Activated CD8-positive, alpha-beta T cell treated with anti-CD3 and anti-CD28 coated beads, Interleukin-2, amount 10 ng/mL, durations not matched to agents 7 days and 5 days (primary cell): ENCODE results near the gene DBNL. TPM values are rescaled to one million over a fixed set of nuclear protein-coding genes. Genes with fewer than 3 reads are reported as not detected.
A peak's percentile ranks its signal among the peaks of the same experiment; 100 is the strongest.

Experiments used
- ATAC-seq: fragments of 150-1000 bp; cut with Tn5 transposase; one replicate; pipeline ENCODE4 v1.10.0; 2021; ENCODE audit warnings: moderate library complexity
- CTCF ChIA-PET: fragments of 350-600 bp; sonication (Branson Sonifier 250); formaldehyde crosslinking; loops from one replicate; lab custom pipeline; 2021; ENCODE audit warnings: antibody characterized with exemption; lab: Charles Lee
- POLR2A ChIA-PET: fragments of 350-600 bp; sonication (Branson Sonifier 250); formaldehyde crosslinking; loops from one replicate; lab custom pipeline; 2021; ENCODE audit warnings: antibody characterized with exemption; lab: Charles Lee
- DNase-seq: peaks from one replicate; pipeline ENCODE4 v3.0.0-alpha.2; 2020
- H3K27ac Mint-ChIP-seq: one replicate; pipeline ENCODE4 v1.8.0; 2021; ENCODE audit warnings: mild to moderate bottlenecking, mixed read lengths
- H3K27me3 Mint-ChIP-seq: one replicate; pipeline ENCODE4 v1.8.0; 2021; ENCODE audit warnings: low read depth, mixed read lengths
- H3K36me3 Mint-ChIP-seq: one replicate; pipeline ENCODE4 v1.8.0; 2021; ENCODE audit warnings: low read depth, mixed read lengths
- H3K4me1 Mint-ChIP-seq: one replicate; pipeline ENCODE4 v1.8.0; 2021; ENCODE audit warnings: low read depth, mixed read lengths
- H3K4me3 Mint-ChIP-seq: one replicate; pipeline ENCODE4 v1.8.0; 2021; ENCODE audit warnings: mild to moderate bottlenecking, mixed read lengths
- H3K9me3 Mint-ChIP-seq: one replicate; pipeline ENCODE4 v1.8.0; 2022; ENCODE audit warnings: mixed read lengths; ENCODE audit not compliant: insufficient read depth
- total RNA-seq, 2 experiments: library from RNA; stranded (reverse); gene quantifications; one replicate each; pipeline ENCODE4 v1.2.3, GENCODE V29; 2021

DBNL gene
- total RNA-seq, 2 experiments from 2014 or later, result 165 to 166 TPM

GRCh38 chr7:44103923-44104859 is 59.7 kb downstream of the DBNL start, which contains the start of gene AEBP1:
Gene AEBP1, plus strand, starts transcription at chr7:44104345. Its CDS starts 321 bp downstream, at chr7:44104666.
- CTCF ChIA-PET, result interaction anchor here (1.0 kb wide), 3 partner anchors 16 to 32 kb away, joined by 3 to 4 read pairs (median 3); partner anchors contain the start of gene POLD2

GRCh38 chr7:44104860-44105771 is 60.6 kb downstream of the DBNL start:
- DNase-seq (no peak), ATAC-seq (peak; percentile 38)
- Mint-ChIP-seq H3K27ac (peak overlapping the region; percentile 64), H3K4me3 (peak overlapping the region; percentile 72), H3K36me3 (no peaks in the 10 kb centered on the region), H3K4me1 (peaks cover 8% of the 10 kb centered on the region), H3K9me3 (no peaks in the 10 kb centered on the region), H3K27me3 (peaks cover 16% of the 10 kb centered on the region)
- CTCF ChIA-PET, result interaction anchor here (1.0 to 1.3 kb wide), 4 partner anchors 8 to 33 kb away, joined by 3 to 4 read pairs (median 4); partner anchors contain the start of gene POLD2
- POLR2A ChIA-PET, result interaction anchor here (0.6 to 1.0 kb wide), 2 partner anchors 10 to 200 kb away, joined by 3 to 4 read pairs; no protein-coding TSS in a partner anchor

More at GRCh38 chr7:44103923-44104859, 59.7 kb downstream of the DBNL start, which contains the start of gene AEBP1:
- Mint-ChIP-seq H3K4me3 (peak within 1 kb of the TSS; percentile 72), H3K27me3 (peaks cover 16% of the 10 kb centered on the region), H3K9me3 (no peaks in the 10 kb centered on the region), H3K4me1 (peaks cover 11% of the 10 kb centered on the region), H3K27ac (peak within 1 kb of the TSS; percentile 64), H3K36me3 (no peaks in the 10 kb centered on the region)
- POLR2A ChIA-PET, result interaction anchor here (0.6 to 1.0 kb wide), 2 partner anchors 11 to 199 kb away, joined by 3 to 4 read pairs; no protein-coding TSS in a partner anchor
- ATAC-seq, result peak; percentile 77
- peak; percentile 49 for DNase-seq

GRCh38 chr7:44105832-44106231 is 61.3 kb downstream of the DBNL start:
- peaks cover 16% of the 10 kb centered on the region for H3K27me3 Mint-ChIP-seq
- peak overlapping the region; percentile 72 for H3K4me3 Mint-ChIP-seq
- ChIA-PET CTCF (interaction anchor here (1.1 to 1.3 kb wide), 2 partner anchors 8 to 17 kb away, joined by 3 to 4 read pairs; no protein-coding TSS in a partner anchor), POLR2A (interaction anchor here (1.8 kb wide), 1 partner anchor 9 kb away, joined by 8 read pairs; no protein-coding TSS in a partner anchor)
- H3K36me3 Mint-ChIP-seq, result no peaks in the 10 kb centered on the region
- H3K27ac Mint-ChIP-seq, result peak overlapping the region; percentile 47
- peaks cover 8% of the 10 kb centered on the region for H3K4me1 Mint-ChIP-seq
- ATAC-seq (no peak), DNase-seq (no peak)
- no peaks in the 10 kb centered on the region for H3K9me3 Mint-ChIP-seq

GRCh38 chr7:44106311-44107065 is 62.0 kb downstream of the DBNL start:
- Mint-ChIP-seq H3K36me3 (no peaks in the 10 kb centered on the region), H3K27ac (no peak overlapping the region), H3K4me3 (no peak overlapping the region), H3K9me3 (no peaks in the 10 kb centered on the region), H3K4me1 (peaks cover 8% of the 10 kb centered on the region), H3K27me3 (peaks cover 16% of the 10 kb centered on the region)
- no peak for DNase-seq
- POLR2A ChIA-PET, result interaction anchor here (1.8 kb wide), 1 partner anchor 9 kb away, joined by 8 read pairs; no protein-coding TSS in a partner anchor
- ATAC-seq, result no peak
- CTCF ChIA-PET, result interaction anchor here (0.8 to 1.1 kb wide), 2 partner anchors 16 to 25 kb away, joined by 3 read pairs; no protein-coding TSS in a partner anchor

GRCh38 chr7:44107116-44107960 is 62.8 kb downstream of the DBNL start:
- CTCF ChIA-PET, result interaction anchor here (0.8 kb wide), 1 partner anchor 24 kb away, joined by 3 read pairs; no protein-coding TSS in a partner anchor
- POLR2A ChIA-PET, result interaction anchor here (0.5 to 1.8 kb wide), 2 partner anchors 10 to 461 kb away, joined by 3 to 8 read pairs; no protein-coding TSS in a partner anchor
- ATAC-seq, result no peak

GRCh38 chr7:44107961-44108767 is 63.7 kb downstream of the DBNL start:
- Mint-ChIP-seq H3K9me3 (no peaks in the 10 kb centered on the region), H3K27ac (no peak overlapping the region), H3K4me3 (no peak overlapping the region), H3K36me3 (peaks cover 2% of the 10 kb centered on the region), H3K27me3 (peaks cover 10% of the 10 kb centered on the region), H3K4me1 (peaks cover 8% of the 10 kb centered on the region)
- ATAC-seq (no peak), DNase-seq (no peak)
- CTCF ChIA-PET, result interaction anchor here (1.9 kb wide), 1 partner anchor 14 kb away, joined by 6 read pairs; no protein-coding TSS in a partner anchor
- POLR2A ChIA-PET, result interaction anchor here (0.5 kb wide), 1 partner anchor 461 kb away, joined by 3 read pairs; no protein-coding TSS in a partner anchor

More at GRCh38 chr7:44107116-44107960, 62.8 kb downstream of the DBNL start:
- peaks cover 8% of the 10 kb centered on the region for H3K4me1 Mint-ChIP-seq
- H3K9me3 Mint-ChIP-seq, result no peaks in the 10 kb centered on the region
- no peak overlapping the region for H3K4me3 Mint-ChIP-seq
- no peaks in the 10 kb centered on the region for H3K36me3 Mint-ChIP-seq
- H3K27ac Mint-ChIP-seq, result no peak overlapping the region
- no peak for DNase-seq
- peaks cover 13% of the 10 kb centered on the region for H3K27me3 Mint-ChIP-seq

GRCh38 chr7:44108768-44109750 is 64.6 kb downstream of the DBNL start:
- Mint-ChIP-seq H3K36me3 (peaks cover 4% of the 10 kb centered on the region), H3K27ac (no peak overlapping the region), H3K4me1 (peaks cover 8% of the 10 kb centered on the region), H3K9me3 (no peaks in the 10 kb centered on the region), H3K4me3 (no peak overlapping the region), H3K27me3 (peaks cover 7% of the 10 kb centered on the region)
- ATAC-seq (no peak), DNase-seq (no peak)
- POLR2A ChIA-PET, result no interaction called here
- CTCF ChIA-PET, result interaction anchor here (1.2 to 1.9 kb wide), 3 partner anchors 10 to 45 kb away, joined by 3 to 6 read pairs (median 5); no protein-coding TSS in a partner anchor

- peaks cover 7% of the 10 kb centered on the region for H3K27me3 Mint-ChIP-seq
- ATAC-seq (no peak), DNase-seq (no peak)
- CTCF ChIA-PET, result interaction anchor here (1.2 to 1.9 kb wide), 3 partner anchors 11 to 44 kb away, joined by 3 to 6 read pairs (median 5); no protein-coding TSS in a partner anchor
- peaks cover 11% of the 10 kb centered on the region for H3K36me3 Mint-ChIP-seq
- no peak overlapping the region for H3K4me3 Mint-ChIP-seq
- H3K4me1 Mint-ChIP-seq, result peaks cover 8% of the 10 kb centered on the region
- no peak overlapping the region for H3K27ac Mint-ChIP-seq
- POLR2A ChIA-PET, result no interaction called here
- H3K9me3 Mint-ChIP-seq, result no peaks in the 10 kb centered on the region
These were observed 65.5 kb downstream of the DBNL start for GRCh38 chr7:44109991-44110390.
